A549 (cell line): ENCODE results near the gene DMRT2. TPM values are rescaled to one million over a fixed set of nuclear protein-coding genes. Genes with fewer than 3 reads are reported as not detected.

ENCODE experiments used
- ATAC-seq, 2 experiments: fragments of 200-7000 bp in 1 of 2; fragments of >200 bp in 1 of 2; cut with Nextera tagmentation in 1 of 2; cut with Tn5 transposase in 1 of 2; 3 replicates each; pipeline versions ENCODE4 v1.8.0 to v1.9.1; 2018 to 2020; ENCODE audit warnings: mild to moderate bottlenecking in 1 of 2, moderate library complexity in 1 of 2
- CTCF ChIA-PET: fragments of 300-600 bp; sonication (Branson Sonifier 250); formaldehyde crosslinking; extraction: SDS; loops from one replicate; lab custom pipeline; 2021; ENCODE audit warnings: antibody characterized with exemption, inconsistent platforms; lab: Yijun Ruan, JAX
- POLR2A ChIA-PET: fragments of 350-600 bp; formaldehyde crosslinking; extraction: SDS; loops from one replicate; lab custom pipeline; 2021; ENCODE audit warnings: antibody characterized with exemption, inconsistent platforms; lab: Yijun Ruan, JAX
- DNase-seq, 2 experiments: peaks; one replicate each; pipeline versions ENCODE4 v3.0.0 to v3.0.0-alpha.2; 2011 to 2016; ENCODE audit warnings: low read depth in 1 of 2, low spot score in 1 of 2
- FAIRE-seq: peaks from 2 replicates; lab custom pipeline; 2011; peaks lifted over from hg19 to GRCh38; lab: Jason Lieb, UNC
- H3K27ac ChIP-seq, 2 experiments: fragments of >200 bp; sonication (Bioruptor Twin); formaldehyde crosslinking; 3 replicates each; pipeline ENCODE4 v1.5.1; 2016 to 2017
- H3K4me1 ChIP-seq: fragments of >200 bp; sonication (Bioruptor Twin); formaldehyde crosslinking; 3 replicates; pipeline ENCODE4 v1.6.1; 2016
- H3K4me2 ChIP-seq: fragments of >200 bp; sonication (Bioruptor Twin); formaldehyde crosslinking; 3 replicates; pipeline ENCODE4 v1.6.1; 2016
- H3K4me3 ChIP-seq: fragments of >200 bp; sonication (Bioruptor Twin); formaldehyde crosslinking; 3 replicates; pipeline ENCODE4 v1.5.1; 2016
- H3K9me3 ChIP-seq: fragments of >200 bp; sonication (Bioruptor Twin); formaldehyde crosslinking; 3 replicates; pipeline ENCODE4 v1.6.1; 2016
- ATOH8 ChIP-seq: fragments of 250-450 bp; sonication (Bioruptor Pico); IDR thresholded peaks from 2 replicates; pipeline ENCODE4 v1.5.0; 2020; ENCODE audit warnings: low read depth, mild to moderate bottlenecking, moderate library complexity
- BCL3 ChIP-seq: fragments of >200 bp; sonication (Bioruptor Twin); formaldehyde crosslinking; IDR thresholded peaks from 3 replicates; pipeline ENCODE4 v1.6.1; 2016
- CHD4 ChIP-seq: fragments of 200-600 bp; sonication (generic); IDR thresholded peaks from 2 replicates; pipeline ENCODE4 v1.6.1; 2016; ENCODE audit warnings: antibody characterized with exemption, mild to moderate bottlenecking, borderline replicate concordance
- ESRRA ChIP-seq: fragments of 150-350 bp; IDR thresholded peaks from 2 replicates; pipeline ENCODE4 v1.6.1; 2014; ENCODE audit warnings: mild to moderate bottlenecking, low read length, borderline replicate concordance
- HDAC2 ChIP-seq: fragments of 200-600 bp; sonication (generic); IDR thresholded peaks from 2 replicates; pipeline ENCODE4 v1.6.1; 2016
- HES2 ChIP-seq: fragments of >200 bp; sonication (Bioruptor Twin); formaldehyde crosslinking; IDR thresholded peaks from 2 replicates; pipeline ENCODE4 v1.6.1; 2016
- HEYL ChIP-seq: fragments of 250-450 bp; sonication (Bioruptor Pico); IDR thresholded peaks from 2 replicates; pipeline ENCODE4 v1.8.0; 2021; ENCODE audit warnings: mild to moderate bottlenecking, moderate library complexity
- HMGXB4 ChIP-seq: fragments of 250-450 bp; sonication (Bioruptor Pico); IDR thresholded peaks from 2 replicates; pipeline ENCODE4 v1.5.0; 2021; ENCODE audit warnings: mild to moderate bottlenecking, moderate library complexity, borderline replicate concordance
- HOXA7 ChIP-seq: fragments of 250-450 bp; sonication (Bioruptor Pico); IDR thresholded peaks from 2 replicates; pipeline ENCODE4 v1.5.0; 2020; ENCODE audit warnings: mild to moderate bottlenecking, moderate library complexity
- KDM5A ChIP-seq: fragments of 200-600 bp; sonication (generic); IDR thresholded peaks from 2 replicates; pipeline ENCODE4 v1.6.1; 2016; ENCODE audit warnings: antibody characterized with exemption, mild to moderate bottlenecking
- MAX ChIP-seq: IDR thresholded peaks from 2 replicates; pipeline ENCODE4 v1.6.1; 2012
- NFE2L2 ChIP-seq: fragments of 150-350 bp; conservative IDR thresholded peaks from 2 replicates; pipeline ENCODE4 v1.6.1; 2014; ENCODE audit warnings: low read length
- NR3C1 ChIP-seq: fragments of >200 bp; sonication (Bioruptor Twin); formaldehyde crosslinking; IDR thresholded peaks from 3 replicates; pipeline ENCODE4 v1.6.1; 2017
- PHF8 ChIP-seq: fragments of 200-600 bp; sonication (generic); IDR thresholded peaks from 2 replicates; pipeline ENCODE4 v1.6.1; 2016; ENCODE audit warnings: low read depth, mild to moderate bottlenecking, antibody characterized with exemption, moderate library complexity, borderline replicate concordance
- POLR2A ChIP-seq: IDR thresholded peaks from 2 replicates; pipeline ENCODE4 v1.6.1; 2012; ENCODE audit warnings: mild to moderate bottlenecking, low read length
- REST ChIP-seq: fragments of 200-600 bp; sonication (generic); IDR thresholded peaks from 2 replicates; pipeline ENCODE4 v1.6.1; 2016; ENCODE audit warnings: antibody characterized with exemption, mild to moderate bottlenecking, moderate library complexity
- RNF2 ChIP-seq: fragments of 200-600 bp; sonication (generic); IDR thresholded peaks from 2 replicates; pipeline ENCODE4 v1.6.1; 2016; ENCODE audit warnings: low read depth, mild to moderate bottlenecking, antibody characterized with exemption, moderate library complexity, borderline replicate concordance
- SMC3 ChIP-seq: fragments of >200 bp; sonication (Bioruptor Twin); formaldehyde crosslinking; IDR thresholded peaks from 3 replicates; pipeline ENCODE4 v1.6.1; 2018; ENCODE audit warnings: inconsistent platforms
- TFCP2L1 ChIP-seq: fragments of 250-450 bp; sonication (Bioruptor Pico); IDR thresholded peaks from 2 replicates; pipeline ENCODE4 v1.5.0; 2021; ENCODE audit warnings: mild to moderate bottlenecking
- USF2 ChIP-seq: fragments of 450-650 bp; IDR thresholded peaks from 2 replicates; pipeline ENCODE4 v1.6.1; 2014; ENCODE audit warnings: antibody characterized with exemption
- WGBS: methylation state at CpG from one replicate; pipeline ENCODE4 v1.1.6; 2017; ENCODE audit errors: missing lambda C conversion rate; 5-methylcytosine and 5-hydroxymethylcytosine counted together
- polyA plus RNA-seq, 4 experiments: library from polyadenylated mRNA; depleted of rRNA in 3 of 4; stranded (reverse); fragments of >200 nt; fragmentation: RNase III in 1 of 4; extraction: RNeasy Plus Mini Kit Qiagen cat#74134 plus additional on column Dnase treatment in 1 of 4; gene quantifications; 2 replicates in 3 of 4; 3 replicates in 1 of 4; pipeline ENCODE4 v1.2.3, GENCODE V29; 2011 to 2017

DMRT2 gene
- polyA plus RNA-seq, 2 of the 4 experiments (the other 2 are of a cell fraction) = 0.06 TPM; not detected in 1

- TF ChIP-seq HMGXB4 (no peak), HEYL (CRISPR knock-in tag) (no peak), PHF8 (no peak), HDAC2 (no peak), TFCP2L1 (CRISPR knock-in tag) (no peak), BCL3 (no peak)
Observed at GRCh38 chr9:1087120-1087881, 37.1 kb downstream of the DMRT2 start (continued).

- 17% methylated on average over 3 of the region's 3 CpGs for WGBS
- Histone ChIP-seq H3K4me2 (no peak overlapping the region), H3K9me3 (no peaks in the 10 kb centered on the region), H3K4me1 (no peaks in the 10 kb centered on the region)
- no peak for DNase-seq
- no peak for TF ChIP-seq RNF2
- no peak for TF ChIP-seq ESRRA
- TF ChIP-seq NR3C1 = no peak
- no peak for TF ChIP-seq MAX
- TF ChIP-seq HOXA7 (CRISPR knock-in tag) = no peak
- no peak for TF ChIP-seq KDM5A
- TF ChIP-seq HES2 = no peak
- TF ChIP-seq HMGXB4 = no peak
- no peak for TF ChIP-seq REST
- TF ChIP-seq SMC3 = no peak
- no peak for TF ChIP-seq POLR2A
- no peak for TF ChIP-seq ATOH8
- no peak for TF ChIP-seq CHD4
- TF ChIP-seq USF2 = no peak
- TF ChIP-seq NFE2L2 = no peak
- TF ChIP-seq, all 56 proteins: peak for 0
- FAIRE-seq = no peak
- Histone ChIP-seq H3K4me3 (no peak overlapping the region), H3K27ac (no peak overlapping the region)
- ChIA-PET CTCF (no interaction called here), POLR2A (no interaction called here)
- ATAC-seq = no peak
Observed at GRCh38 chr9:1094749-1095148, 44.6 kb downstream of the DMRT2 start.
